Neuronal stem cell (in vitro differentiated cells): ENCODE data around the gene DGKQ.
A peak's percentile ranks its signal among the peaks of the same experiment; 100 is the strongest.

Experiments used
- DNase-seq: peaks from one replicate; pipeline ENCODE4 v3.0.0-alpha.2; 2013; ENCODE audit warnings: low spot score
- H2AFZ ChIP-seq: one replicate; pipeline ENCODE4 v1.6.1; 2013; ENCODE audit warnings: mild to moderate bottlenecking, low read length, inconsistent platforms
- H2AK5ac ChIP-seq: 2 replicates; pipeline ENCODE4 v1.6.1; 2013; ENCODE audit warnings: low read depth, mild to moderate bottlenecking, inconsistent platforms, low read length, moderate library complexity, mixed read lengths
- H2BK120ac ChIP-seq: 2 replicates; pipeline ENCODE4 v1.6.1; 2013; ENCODE audit warnings: low read depth, mild to moderate bottlenecking, inconsistent platforms, low read length, moderate library complexity, mixed read lengths
- H2BK12ac ChIP-seq: one replicate; pipeline ENCODE4 v1.6.1; 2013; ENCODE audit warnings: low read length, inconsistent platforms
- H2BK15ac ChIP-seq: 2 replicates; pipeline ENCODE4 v1.6.1; 2013; ENCODE audit warnings: mild to moderate bottlenecking, low read length, inconsistent platforms, mixed read lengths
- H2BK5ac ChIP-seq: one replicate; pipeline ENCODE4 v1.6.1; 2013; ENCODE audit warnings: inconsistent platforms, mild to moderate bottlenecking, low read length, moderate library complexity
- H3K14ac ChIP-seq: one replicate; pipeline ENCODE4 v1.6.1; 2013; ENCODE audit warnings: low read length, inconsistent platforms
- H3K18ac ChIP-seq: 2 replicates; pipeline ENCODE4 v1.6.1; 2013; ENCODE audit warnings: low read length, inconsistent platforms
- H3K23ac ChIP-seq: 2 replicates; pipeline ENCODE4 v1.6.1; 2013; ENCODE audit warnings: low read depth, mild to moderate bottlenecking, mixed read lengths, low read length, inconsistent platforms; ENCODE audit not compliant: poor library complexity
- H3K27ac ChIP-seq: replicated peaks from 3 replicates; pipeline ENCODE4 v1.5.1; 2013; ENCODE audit warnings: low read length, inconsistent platforms
- H3K27me3 ChIP-seq, 3 experiments: 2 replicates each; pipeline ENCODE4 v1.6.1; 2013; ENCODE audit warnings: low read length in 3 of 3, mild to moderate bottlenecking in 2 of 3, inconsistent platforms in 1 of 3, low read depth in 1 of 3, mixed read lengths in 1 of 3, moderate library complexity in 1 of 3; ENCODE audit not compliant: control insufficient read depth in 3 of 3, insufficient read depth in 3 of 3
- H3K36me3 ChIP-seq, 2 donors: replicated peaks in 1 of 2; 2 replicates each; pipeline ENCODE4 v1.6.1; 2013; ENCODE audit warnings: low read length in 2 of 2; ENCODE audit not compliant: control insufficient read depth in 2 of 2, insufficient read depth in 2 of 2
- H3K4ac ChIP-seq: 2 replicates; pipeline ENCODE4 v1.6.1; 2013; ENCODE audit warnings: inconsistent platforms, mild to moderate bottlenecking, low read length, moderate library complexity
- H3K4me1 ChIP-seq, 2 donors: 1 replicate in 1 of 2; 2 replicates in 1 of 2; pipeline ENCODE4 v1.6.1; 2013; ENCODE audit warnings: low read length in 2 of 2, low read depth in 1 of 2; ENCODE audit not compliant: control insufficient read depth in 2 of 2, insufficient read depth in 1 of 2
- H3K4me2 ChIP-seq: one replicate; pipeline ENCODE4 v1.6.1; 2013; ENCODE audit warnings: mild to moderate bottlenecking, low read length, inconsistent platforms; ENCODE audit not compliant: insufficient read depth, poor library complexity, severe bottlenecking
- H3K4me3 ChIP-seq, 2 donors: 2 replicates each; pipeline ENCODE4 v1.5.1; 2013; ENCODE audit warnings: low read length in 2 of 2, mild to moderate bottlenecking in 2 of 2, inconsistent platforms in 1 of 2, moderate library complexity in 1 of 2
- H3K79me1 ChIP-seq: one replicate; pipeline ENCODE4 v1.6.1; 2013; ENCODE audit warnings: low read depth, mild to moderate bottlenecking, inconsistent platforms, low read length, moderate library complexity
- H3K9ac ChIP-seq: one replicate; pipeline ENCODE4 v1.6.1; 2013; ENCODE audit warnings: mild to moderate bottlenecking, low read depth, low read length, inconsistent platforms; ENCODE audit not compliant: poor library complexity
- H3K9me3 ChIP-seq, 2 donors: replicated peaks in 1 of 2; 2 replicates each; pipeline versions ENCODE3 to v1.6.1; 2013; ENCODE audit warnings: low read length in 2 of 2, mild to moderate bottlenecking in 2 of 2, inconsistent platforms in 1 of 2, low read depth in 1 of 2, mixed read lengths in 1 of 2, moderate library complexity in 1 of 2; ENCODE audit not compliant: control insufficient read depth in 2 of 2, insufficient read depth in 1 of 2
- H4K8ac ChIP-seq: one replicate; pipeline ENCODE4 v1.6.1; 2013; ENCODE audit warnings: low read depth, mild to moderate bottlenecking, inconsistent platforms, low read length, moderate library complexity
- H4K91ac ChIP-seq: one replicate; pipeline ENCODE4 v1.6.1; 2013; ENCODE audit warnings: low read length, low read depth, mild to moderate bottlenecking, inconsistent platforms; ENCODE audit not compliant: poor library complexity
- WGBS, 2 donors: extraction: QIAGEN DNeasy Blood & Tissue Kit; methylation state at CpG; one replicate each; pipeline ENCODE4 v1.1.7; 2013; ENCODE audit warnings: missing lambda C conversion rate in 2 of 2, mixed read lengths in 1 of 2; ENCODE audit not compliant: insufficient read length in 2 of 2, insufficient replicate concordance in 1 of 2; ENCODE audit errors: extremely low coverage in 2 of 2; 5-methylcytosine and 5-hydroxymethylcytosine counted together

DGKQ gene

GRCh38 chr4:946517-947471 lies 26.6 kb downstream of the DGKQ start:
- peak overlapping the region; percentile 14 for H3K14ac ChIP-seq
- H4K8ac ChIP-seq = no peak overlapping the region
- peak overlapping the region; percentile 11 for H3K4me2 ChIP-seq
- H3K27me3 ChIP-seq = peaks cover 0 to 26% (median 0%) of the 10 kb centered on the region in 3 experiments
- H2AFZ ChIP-seq = no peak overlapping the region
- no peak overlapping the region for H2BK15ac ChIP-seq
- peaks cover 2% of the 10 kb centered on the region for H3K79me1 ChIP-seq
- H3K18ac ChIP-seq = peak overlapping the region; percentile 64
- H3K4me1 ChIP-seq = peaks cover 7 to 16% of the 10 kb centered on the region in 2 donors
- no peaks in the 10 kb centered on the region for H3K36me3 ChIP-seq
- no peak overlapping the region for H3K4ac ChIP-seq
- H3K4me3 ChIP-seq = no peak overlapping the region
- DNase-seq = no peak
- peak overlapping the region; percentile 31 for H3K23ac ChIP-seq
- H3K9ac ChIP-seq = peak overlapping the region; percentile 44
- H3K9me3 ChIP-seq = no peaks in the 10 kb centered on the region
- WGBS, 2 donors = no CpG with 5 or more reads among the region's 62 CpGs
- peak overlapping the region; percentile 70 for H2AK5ac ChIP-seq
- no peak overlapping the region for H4K91ac ChIP-seq
- no peak overlapping the region for H2BK12ac ChIP-seq
- H2BK120ac ChIP-seq = peak overlapping the region; percentile 47
- H3K27ac ChIP-seq = no peak overlapping the region
- no peak overlapping the region for H2BK5ac ChIP-seq

GRCh38 chr4:946103-946450 lies 27.3 kb downstream of the DGKQ start:
- H3K4me1 ChIP-seq = peaks cover 7 to 10% of the 10 kb centered on the region in 2 donors
- H3K36me3 ChIP-seq = no peaks in the 10 kb centered on the region
- H3K4ac ChIP-seq = no peak overlapping the region

GRCh38 chr4:945274-946102 lies 27.9 kb downstream of the DGKQ start:
- no peak overlapping the region for H4K8ac ChIP-seq
- no peak overlapping the region for H3K14ac ChIP-seq
- H3K79me1 ChIP-seq = peaks cover 2% of the 10 kb centered on the region
- DNase-seq = peak; percentile 24
- peak overlapping the region; percentile 32 for H3K4me2 ChIP-seq
- peak overlapping the region; percentile 29 for H3K23ac ChIP-seq
- WGBS, 2 donors = no CpG with 5 or more reads among the region's 28 CpGs
- H2BK120ac ChIP-seq = no peak overlapping the region
- no peak overlapping the region for H4K91ac ChIP-seq
- H3K4me1 ChIP-seq = peaks cover 7 to 10% of the 10 kb centered on the region in 2 donors
- H3K36me3 ChIP-seq = no peaks in the 10 kb centered on the region
- peak overlapping the region; percentile 61 for H3K18ac ChIP-seq
- peak overlapping the region; percentile 60 for H3K9ac ChIP-seq
- H3K4ac ChIP-seq = no peak overlapping the region
- H3K4me3 ChIP-seq = peak overlapping the region in 1 of 2 donors; percentile 59
- H3K9me3 ChIP-seq = no peaks in the 10 kb centered on the region
- H2AK5ac ChIP-seq = peak overlapping the region; percentile 9
- peak overlapping the region; percentile 58 for H2BK12ac ChIP-seq
- H3K27ac ChIP-seq = no peak overlapping the region
- peak overlapping the region; percentile 56 for H2AFZ ChIP-seq
- H2BK5ac ChIP-seq = peak overlapping the region; percentile 47
- H2BK15ac ChIP-seq = no peak overlapping the region
- H3K27me3 ChIP-seq = peaks cover 0 to 26% (median 0%) of the 10 kb centered on the region in 3 experiments

More at GRCh38 chr4:946103-946450, 27.3 kb downstream of the DGKQ start:
- Histone ChIP-seq H2BK120ac (no peak overlapping the region), H3K4me2 (no peak overlapping the region), H3K27me3 (peaks cover 0 to 26% (median 0%) of the 10 kb centered on the region in 3 experiments), H3K14ac (no peak overlapping the region), H3K18ac (peak overlapping the region; percentile 61), H4K8ac (peak overlapping the region; percentile 19), H2BK5ac (peak overlapping the region; percentile 47), H2AFZ (no peak overlapping the region), H2BK15ac (no peak overlapping the region), H3K27ac (no peak overlapping the region), H2BK12ac (peak overlapping the region; percentile 58), H3K9me3 (no peaks in the 10 kb centered on the region), H3K23ac (peak overlapping the region; percentile 29), H3K4me3 (no peak overlapping the region), H3K9ac (peak overlapping the region; percentile 60), H2AK5ac (peak overlapping the region; percentile 9), H3K79me1 (peaks cover 2% of the 10 kb centered on the region), H4K91ac (no peak overlapping the region)
- no CpG with 5 or more reads among the region's 9 CpGs for WGBS, 2 donors
- no peak for DNase-seq
